A673 (cell line): ENCODE measurements around the gene SEMA3E.
"Not testable (repeated sequence)": the region's sequence is repeated elsewhere in the genome, so short reads cannot be mapped to it uniquely, and the experiment has no call there.

Source experiments
- CTCF ChIP-seq: fragments of 300-800, 200-600 bp; sonication (generic); conservative IDR thresholded peaks from 2 replicates; pipeline ENCODE4 v1.5.1; 2017; ENCODE audit warnings: low read depth, mild to moderate bottlenecking, antibody characterized with exemption, low read length, moderate library complexity, mixed read lengths
- EZH2 ChIP-seq: fragments of 200-600 bp; sonication (generic); IDR thresholded peaks from 2 replicates; pipeline ENCODE4 v1.6.1; 2017; ENCODE audit warnings: borderline replicate concordance, low read depth, mild to moderate bottlenecking, mixed read lengths, antibody characterized with exemption, low read length; ENCODE audit not compliant: poor library complexity, severe bottlenecking

- not testable (repeated sequence) for TF ChIP-seq CTCF, EZH2
Measured at GRCh38 chr7:83459101-83459929, 189.6 kb downstream of the SEMA3E start.
